Hematopoietic multipotent progenitor cell treated with erythropoietin and hydrocortisone succinate and interleukin-3 and kit ligand, for 8 days (in vitro differentiated cells): ENCODE results near the gene GRK5.
A peak's percentile ranks its signal among the peaks of the same experiment; 100 is the strongest.

ENCODE experiments used
- DNase-seq: peaks from one replicate; pipeline ENCODE4 v3.0.0-alpha.2; 2015

GRK5 gene

DNA sequence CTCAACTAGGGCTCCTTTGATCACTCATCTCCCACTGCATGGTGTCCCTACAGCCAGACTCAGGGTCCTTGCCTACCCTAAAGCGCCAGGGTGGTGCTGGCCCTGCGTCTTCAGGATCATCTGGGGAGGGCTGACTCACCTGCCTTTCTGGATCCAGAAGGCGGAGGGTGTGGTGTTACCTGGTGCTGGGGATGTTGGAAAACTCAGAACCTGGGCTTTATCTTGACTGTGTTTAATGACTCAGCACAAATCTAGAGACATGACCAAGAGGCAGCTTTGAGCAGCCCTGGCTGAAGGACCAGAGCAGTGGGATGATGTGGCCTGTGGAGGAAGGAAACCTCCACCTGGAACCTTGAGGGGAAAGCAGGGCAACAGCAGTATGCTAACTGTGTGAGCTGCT is 96.5 kb downstream of the GRK5 start:
- DNase-seq = no peak

DNA sequence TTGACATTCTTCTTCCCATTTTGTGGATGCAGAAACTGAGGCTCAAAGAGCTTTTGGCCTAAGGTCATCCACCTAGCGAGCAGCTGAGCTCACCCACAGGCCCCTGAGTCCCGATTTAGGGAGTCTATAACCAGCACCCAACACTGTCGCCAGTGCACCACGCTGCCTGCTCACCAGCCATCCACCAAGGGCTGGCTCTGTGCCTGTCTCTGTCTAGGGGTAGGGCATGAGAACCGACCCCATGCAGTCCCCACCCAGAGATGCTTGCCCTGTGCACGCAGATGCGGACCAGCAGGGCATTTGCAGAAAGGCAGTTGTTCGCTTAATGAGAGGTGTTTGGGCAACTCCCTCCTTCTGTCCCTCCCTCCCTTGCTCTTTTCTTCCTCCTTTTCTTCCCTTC is 97.2 kb downstream of the GRK5 start:
- no peak for DNase-seq

DNA sequence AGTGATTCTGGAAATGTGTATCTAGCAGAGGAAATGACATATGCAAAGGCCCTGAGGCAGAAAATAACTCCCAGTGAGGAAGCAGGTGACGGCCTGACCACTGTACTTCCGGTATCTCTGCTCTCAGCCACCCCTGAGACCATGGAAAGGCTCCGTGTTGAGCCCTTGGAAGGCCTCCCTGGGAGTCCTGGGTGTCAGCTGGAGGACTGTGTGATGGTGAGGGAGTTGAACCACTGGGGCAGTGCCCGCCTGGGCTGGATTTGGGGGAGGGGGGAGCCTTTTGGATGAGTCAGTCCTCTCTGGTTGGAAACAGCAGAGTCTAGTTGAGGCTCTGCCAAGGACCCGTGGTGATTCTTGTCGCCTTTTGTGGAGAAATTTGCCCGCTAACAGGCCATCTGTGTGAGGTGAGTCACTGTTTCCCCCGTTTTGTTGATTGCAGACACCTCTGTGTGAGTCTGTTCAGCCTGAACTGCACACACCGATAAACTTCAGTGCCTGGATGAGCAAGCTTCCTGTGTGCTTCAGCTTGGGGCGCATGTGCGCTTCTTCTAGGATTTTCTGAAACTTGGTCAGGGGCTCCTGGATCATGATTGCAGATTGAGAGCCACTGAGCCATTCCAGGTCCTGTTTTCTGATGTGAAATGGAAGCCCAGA is 98.6 kb downstream of the GRK5 start:
- DNase-seq = peak; percentile 96

DNA sequence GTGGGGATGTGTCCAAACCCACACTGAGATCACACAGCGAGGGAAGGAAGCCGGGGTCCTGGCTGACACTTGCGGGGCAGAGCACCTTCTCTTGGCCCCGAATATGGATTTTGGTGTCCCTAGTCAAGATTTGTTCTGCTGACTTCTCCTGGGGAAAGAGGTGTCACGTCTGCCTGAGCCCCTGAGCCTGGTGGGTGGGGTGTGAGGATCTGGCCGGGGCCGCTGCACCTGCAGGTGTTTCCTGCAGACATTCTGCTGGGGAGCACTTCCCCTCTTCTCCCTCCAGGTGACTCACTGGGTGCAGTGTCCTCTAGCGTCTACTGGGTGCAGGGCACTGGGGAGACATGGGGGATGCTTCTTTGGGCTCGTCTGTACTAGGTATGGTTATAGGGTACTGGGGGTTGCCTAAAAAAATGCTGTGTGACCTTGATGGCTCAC is 99.2 kb downstream of the GRK5 start:
- peak; percentile 43 for DNase-seq

DNA sequence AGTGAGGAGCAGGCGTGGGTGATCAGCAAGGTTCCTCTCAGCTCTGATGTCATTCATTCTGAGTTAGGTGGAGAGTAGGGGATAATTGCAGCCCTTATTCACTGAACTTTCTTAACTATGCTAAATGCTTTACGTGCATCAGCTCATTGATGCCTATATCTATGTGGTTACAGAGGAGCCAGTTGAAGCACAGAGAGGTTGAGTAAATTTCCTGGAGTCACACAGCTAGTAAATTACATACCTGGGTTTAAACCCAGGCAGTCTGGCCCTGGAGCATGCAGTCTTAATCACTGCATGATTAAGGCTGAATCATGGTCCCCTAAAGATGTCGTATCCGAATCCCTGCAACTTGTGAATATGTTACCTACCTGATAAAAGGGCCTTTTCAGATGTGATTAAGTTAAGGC is 99.6 kb downstream of the GRK5 start:
- no peak for DNase-seq

GRCh38 chr10:119308089-119308488 is 100.7 kb downstream of the GRK5 start:
- DNase-seq = no peak

GRCh38 chr10:119308551-119309422 is 101.4 kb downstream of the GRK5 start:
- DNase-seq = no peak

DNA sequence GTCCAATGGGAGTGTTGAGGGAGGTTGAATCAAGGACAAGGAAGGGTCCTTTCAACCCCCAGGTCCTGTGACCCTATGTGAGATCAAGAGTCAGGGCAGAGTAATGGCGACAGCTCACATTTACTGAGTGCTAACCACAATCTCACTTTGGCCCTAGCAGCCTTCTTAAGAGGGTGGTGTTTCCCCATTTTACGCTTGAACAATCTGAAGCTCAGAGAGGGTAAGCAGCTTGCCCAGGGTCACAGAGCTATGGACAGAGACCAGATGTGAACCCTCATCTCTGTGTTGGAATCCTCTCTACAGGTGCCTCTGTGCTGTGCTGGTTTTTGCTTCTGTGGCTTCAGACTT is 102.0 kb downstream of the GRK5 start:
- DNase-seq = no peak

- no peak for DNase-seq
Observed at GRCh38 chr10:119310806-119311205, 103.4 kb downstream of the GRK5 start.

DNA sequence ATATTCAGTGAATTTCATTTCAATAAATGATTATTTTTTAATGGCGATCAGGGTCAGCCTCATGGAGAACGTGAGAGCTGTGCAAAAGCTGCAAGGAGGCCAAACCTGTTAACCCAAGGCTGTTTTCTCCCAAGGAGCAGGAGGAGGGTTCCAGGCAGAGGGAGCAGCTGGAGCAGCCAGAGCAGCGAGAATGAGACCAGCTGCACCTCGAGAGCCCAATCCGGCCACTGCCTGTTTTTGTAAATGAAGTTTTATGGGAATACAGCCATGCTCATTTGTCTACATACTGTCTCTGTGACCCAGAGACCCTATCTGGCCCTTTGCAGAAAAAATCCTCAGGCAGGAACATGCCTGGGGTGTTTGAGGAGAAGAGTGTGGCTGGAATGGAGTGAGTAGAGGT is 104.9 kb downstream of the GRK5 start:
- DNase-seq = no peak

DNA sequence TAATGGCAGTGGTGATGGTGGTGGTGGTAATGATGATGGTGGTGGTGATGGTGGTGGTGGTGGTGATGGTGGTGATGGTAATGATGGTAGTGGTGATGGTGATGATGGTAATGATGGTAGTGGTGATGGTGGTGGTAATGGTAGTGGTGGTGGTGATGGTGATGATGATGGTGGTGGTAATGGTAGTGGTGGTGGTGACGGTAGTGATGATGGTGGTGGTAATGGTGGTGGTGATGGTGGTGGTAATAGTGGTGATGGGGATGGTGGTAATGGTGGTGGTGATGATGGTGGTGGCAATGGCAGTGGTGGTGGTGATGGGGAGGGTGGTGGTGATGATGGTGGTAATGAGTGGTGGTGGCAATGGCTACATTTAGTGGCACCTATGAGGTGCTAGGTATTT is 105.7 kb downstream of the GRK5 start:
- no peak for DNase-seq

GRCh38 chr10:119313644-119314043 is 106.3 kb downstream of the GRK5 start:
- no peak for DNase-seq

DNA sequence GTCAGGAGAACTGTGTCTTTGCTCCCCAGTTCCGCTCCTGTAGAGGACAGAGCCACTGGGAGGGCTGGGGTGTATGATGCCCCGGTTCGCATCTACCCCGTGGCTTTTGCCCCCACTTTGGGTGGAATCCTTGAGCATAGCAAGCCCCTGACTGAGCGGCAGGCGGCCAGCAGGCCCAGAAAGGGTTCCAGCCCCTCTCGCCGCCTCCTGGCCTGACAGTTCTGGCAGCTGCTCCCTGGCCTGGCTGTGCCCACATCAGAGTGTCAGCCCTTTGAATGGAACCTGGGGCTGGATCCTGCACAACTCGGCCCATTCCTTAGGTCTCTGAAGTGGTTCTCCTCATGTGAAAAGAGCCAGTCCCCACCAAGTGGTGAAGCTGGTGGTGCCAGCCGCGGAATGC is 106.7 kb downstream of the GRK5 start:
- no peak for DNase-seq

GRCh38 chr10:119314486-119314885 is 107.1 kb downstream of the GRK5 start:
- no peak for DNase-seq

- no peak for DNase-seq
Observed at GRCh38 chr10:119315128-119316001, 108.0 kb downstream of the GRK5 start.

- no peak for DNase-seq
Observed at GRCh38 chr10:119316002-119316358, 108.6 kb downstream of the GRK5 start.

GRCh38 chr10:119316729-119317097 is 109.3 kb downstream of the GRK5 start:
- DNase-seq = no peak

GRCh38 chr10:119318411-119319160 is 111.2 kb downstream of the GRK5 start:
- no peak for DNase-seq

GRCh38 chr10:119319161-119319919 is 112.0 kb downstream of the GRK5 start:
- no peak for DNase-seq

DNA sequence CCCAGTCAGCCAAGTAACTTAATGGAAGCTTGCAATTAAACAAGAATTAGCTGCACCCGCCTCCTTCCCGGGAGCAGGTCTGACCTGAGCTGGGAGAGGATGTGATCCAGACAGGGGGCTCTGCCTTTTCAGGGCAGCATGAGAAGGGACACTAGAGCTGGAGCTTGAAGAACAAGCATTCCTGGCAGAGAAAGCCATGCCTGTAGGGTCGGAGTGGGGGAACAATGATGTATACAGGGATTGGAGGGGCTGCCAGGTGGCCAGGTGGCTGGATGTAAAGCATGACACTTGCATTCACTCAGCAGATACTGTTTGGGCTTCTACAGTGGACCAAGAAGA is 112.5 kb downstream of the GRK5 start:
- no peak for DNase-seq

DNA sequence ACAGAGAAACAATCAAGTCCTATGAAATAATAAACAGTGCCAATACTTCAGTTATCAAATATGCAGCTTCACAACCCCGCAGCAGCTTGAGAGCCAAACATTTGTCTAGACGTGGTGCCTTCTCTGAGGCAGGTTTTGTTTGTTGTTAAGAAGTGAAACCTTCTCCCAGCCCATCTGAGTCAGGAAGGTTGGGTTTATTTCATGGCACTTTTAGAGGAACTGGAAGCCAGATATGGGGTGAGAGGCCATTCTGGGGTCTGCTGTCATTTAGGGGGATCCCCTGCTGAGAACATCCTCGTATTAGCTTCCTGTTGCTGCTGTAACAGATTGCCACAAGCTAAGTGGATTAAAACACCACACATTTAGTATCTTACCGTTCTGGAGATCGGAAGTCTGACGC is 113.6 kb downstream of the GRK5 start:
- DNase-seq = no peak
